HFFc6 (cell line): ENCODE results near the gene FAM222A. TPM values are rescaled to one million over a fixed set of nuclear protein-coding genes. Genes with fewer than 3 reads are reported as not detected.

Experiments
- DNase-seq: peaks from one replicate; pipeline ENCODE4 v3.0.0-alpha.2; 2018
- H3K27ac Mint-ChIP-seq: 2 replicates; pipeline ENCODE4 v1.8.0; 2020; ENCODE audit warnings: mild to moderate bottlenecking, mixed read lengths
- H3K27me3 Mint-ChIP-seq: 2 replicates; pipeline ENCODE4 v1.8.0; 2021; ENCODE audit warnings: mild to moderate bottlenecking, moderate library complexity, mixed read lengths; ENCODE audit not compliant: insufficient read depth
- H3K36me3 Mint-ChIP-seq: 2 replicates; pipeline ENCODE4 v1.8.0; 2021; ENCODE audit warnings: low read depth, mixed read lengths
- H3K4me1 Mint-ChIP-seq: 2 replicates; pipeline ENCODE4 v1.8.0; 2020; ENCODE audit warnings: low read depth, mixed read lengths
- H3K4me3 Mint-ChIP-seq: 2 replicates; pipeline ENCODE4 v1.8.0; 2020; ENCODE audit warnings: mild to moderate bottlenecking, moderate library complexity, mixed read lengths
- H3K9me3 Mint-ChIP-seq: 2 replicates; pipeline ENCODE4 v1.8.0; 2020; ENCODE audit warnings: mild to moderate bottlenecking, mixed read lengths
- CTCF ChIP-seq: fragments of 200-600 bp; sonication (generic); IDR thresholded peaks from 2 replicates; pipeline ENCODE4 v1.5.0; 2021; ENCODE audit warnings: antibody characterized with exemption, mild to moderate bottlenecking
- total RNA-seq, 6 experiments: library from RNA; stranded (reverse); fragmentation: NEBNext Ultra II Directional; extraction: Animal tissue kit (Norgen Biotek cat#: 25700); gene quantifications; 2 replicates in 1 of 6; 3 replicates in 5 of 6; pipeline ENCODE4 v1.2.3, GENCODE V29; 2021

FAM222A gene
- total RNA-seq, 6 experiments from 2014 or later, result 0.46 to 0.65 (median 0.64) TPM

- H3K36me3 Mint-ChIP-seq, result peaks cover 8% of the 10 kb centered on the region
- peaks cover 7% of the 10 kb centered on the region for H3K4me1 Mint-ChIP-seq
- DNase-seq, result no peak
- H3K4me3 Mint-ChIP-seq, result no peak overlapping the region
- peaks cover 23% of the 10 kb centered on the region for H3K9me3 Mint-ChIP-seq
- no peak for TF ChIP-seq CTCF
- peaks cover 3% of the 10 kb centered on the region for H3K27me3 Mint-ChIP-seq
- no peak overlapping the region for H3K27ac Mint-ChIP-seq
These were observed 65.8 kb downstream of the FAM222A start for GRCh38 chr12:109779382-109779781.

GRCh38 chr12:109781668-109782325 lies 68.2 kb downstream of the FAM222A start:
- peaks cover 7% of the 10 kb centered on the region for H3K4me1 Mint-ChIP-seq

DNA sequence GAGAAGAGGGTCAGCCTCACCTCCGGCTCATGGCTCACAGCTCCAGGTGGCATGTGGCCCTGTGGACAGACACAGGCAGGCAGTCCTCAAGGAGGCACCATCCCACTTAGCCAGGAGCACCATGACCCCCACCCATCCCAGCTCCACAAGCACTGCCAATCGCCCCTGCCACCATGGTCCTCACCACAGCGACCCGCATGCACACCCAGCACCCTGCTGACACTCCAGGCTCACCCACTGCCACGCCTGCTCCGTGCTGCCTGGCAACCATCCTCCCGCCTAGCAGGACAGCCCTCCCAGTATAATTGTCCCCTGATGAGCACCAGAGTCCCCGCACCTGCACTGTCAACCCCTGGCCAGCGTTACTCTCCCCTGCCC lies 68.7 kb downstream of the FAM222A start:
- no peak for DNase-seq
- peaks cover 6% of the 10 kb centered on the region for H3K4me1 Mint-ChIP-seq
- H3K27me3 Mint-ChIP-seq, result peaks cover 3% of the 10 kb centered on the region
- H3K36me3 Mint-ChIP-seq, result peaks cover 8% of the 10 kb centered on the region
- no peak for TF ChIP-seq CTCF
- no peak overlapping the region for H3K27ac Mint-ChIP-seq
- H3K4me3 Mint-ChIP-seq, result no peak overlapping the region
- H3K9me3 Mint-ChIP-seq, result peaks cover 23% of the 10 kb centered on the region

More at GRCh38 chr12:109781668-109782325, 68.2 kb downstream of the FAM222A start:
- no peak overlapping the region for H3K4me3 Mint-ChIP-seq
- no peak for DNase-seq
- peaks cover 8% of the 10 kb centered on the region for H3K36me3 Mint-ChIP-seq
- peaks cover 3% of the 10 kb centered on the region for H3K27me3 Mint-ChIP-seq
- no peak for TF ChIP-seq CTCF
- no peak overlapping the region for H3K27ac Mint-ChIP-seq
- peaks cover 23% of the 10 kb centered on the region for H3K9me3 Mint-ChIP-seq

DNA sequence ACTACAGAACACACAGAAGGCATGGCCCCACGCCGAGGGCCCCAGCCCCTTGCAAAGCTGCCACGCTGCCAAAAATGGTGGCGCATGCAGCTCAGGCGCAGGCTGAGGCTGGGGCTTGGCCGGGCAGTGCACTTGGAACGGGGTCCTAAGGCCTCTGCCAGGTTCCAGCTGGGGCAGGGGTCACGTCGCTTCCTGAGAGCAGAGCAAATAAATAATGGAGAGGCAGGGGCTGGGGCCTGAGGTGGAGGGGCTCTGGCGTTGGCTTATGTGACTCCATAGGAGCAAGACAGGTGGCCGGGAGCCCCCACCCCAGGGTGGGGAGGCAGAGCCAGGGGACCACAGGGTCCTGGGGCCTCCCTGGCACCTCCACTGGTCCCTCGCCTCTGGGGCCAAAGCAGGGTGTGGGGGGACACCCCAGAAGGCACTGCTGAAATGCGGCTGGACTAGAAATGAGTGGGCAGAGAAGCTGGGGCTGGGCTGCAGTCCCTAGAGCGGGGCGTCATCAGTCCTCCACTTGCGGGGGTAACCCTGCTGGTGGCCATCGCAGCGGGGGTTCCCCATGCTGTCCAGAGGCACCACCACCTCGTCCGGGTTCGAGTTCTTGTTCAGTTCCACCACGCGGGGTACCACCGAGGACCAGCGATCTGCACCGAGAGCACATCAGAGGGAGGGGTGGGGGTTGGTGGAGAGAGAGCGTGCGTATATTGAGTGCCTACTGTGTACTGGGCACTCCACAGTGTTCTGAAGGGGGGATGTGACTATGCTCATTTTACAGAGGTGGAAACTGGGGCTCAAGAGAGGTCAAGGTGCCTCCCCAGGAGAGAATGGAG lies 69.7 kb downstream of the FAM222A start:
- Mint-ChIP-seq H3K4me1 (no peaks in the 10 kb centered on the region), H3K4me3 (no peak overlapping the region), H3K36me3 (peaks cover 8% of the 10 kb centered on the region), H3K27me3 (peaks cover 3% of the 10 kb centered on the region), H3K9me3 (peaks cover 23% of the 10 kb centered on the region), H3K27ac (no peak overlapping the region)
- no peak for TF ChIP-seq CTCF
- DNase-seq, result no peak

DNA sequence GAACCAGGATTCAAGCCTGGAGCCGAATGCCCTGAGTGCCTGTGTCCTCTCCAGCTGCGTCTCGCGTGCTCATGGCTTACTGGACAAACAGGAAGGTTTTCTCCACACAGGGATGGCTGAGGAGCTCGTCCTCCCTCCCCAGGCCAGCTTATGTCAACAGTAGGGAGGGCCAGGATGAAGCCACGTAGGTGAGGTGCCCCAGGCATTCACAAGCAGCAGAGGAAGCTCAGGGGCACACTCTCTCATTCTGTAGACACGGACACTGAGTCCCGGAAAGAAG lies 70.3 kb downstream of the FAM222A start:
- Mint-ChIP-seq H3K9me3 (peaks cover 23% of the 10 kb centered on the region), H3K36me3 (peaks cover 8% of the 10 kb centered on the region), H3K27me3 (peaks cover 3% of the 10 kb centered on the region), H3K27ac (no peak overlapping the region), H3K4me3 (no peak overlapping the region), H3K4me1 (no peaks in the 10 kb centered on the region)
- no peak for DNase-seq
- TF ChIP-seq CTCF, result no peak
